ENCODE data around the gene RNF32. TPM values are rescaled to one million over a fixed set of nuclear protein-coding genes. Genes with fewer than 3 reads are reported as not detected.

RNF32 gene
- total and polyA plus RNA-seq, 4 donors, result 1.5 to 3.9 (median 3.1) TPM

- TF ChIP-seq CTCF (IDR thresholded peaks at IDR 0.05; ENCODE audit: control extremely low read depth, extremely low read depth), result no peak
- H3K4me3 ChIP-seq, result no peak overlapping the region
- no peak overlapping the region for H3K9ac ChIP-seq (ENCODE audit: insufficient read depth in 1 of 2, low read length in 2 of 2)
- DNase-seq (no peak), ATAC-seq (ENCODE audit: insufficient read depth, low FRiP score) (no peak)
- peaks cover 0 to 11% (median 0%) of the 10 kb centered on the region in 5 donors for H3K4me1 ChIP-seq (ENCODE audit: control insufficient read depth in 5 of 5, insufficient read depth in 5 of 5, low read length in 5 of 5)
- no peaks in the 10 kb centered on the region for H3K27me3 ChIP-seq (ENCODE audit: control insufficient read depth in 3 of 3, insufficient read depth in 3 of 3, low read length in 2 of 3)
- 94 to 97% methylated on average over 13 of the region's 13 CpGs for WGBS, 2 donors
- no peak overlapping the region for H3K27ac ChIP-seq (ENCODE audit: low read depth in 1 of 2, low read length in 1 of 2)
- no peaks in the 10 kb centered on the region for H3K9me3 ChIP-seq (ENCODE audit: control insufficient read depth in 4 of 4, insufficient read depth in 3 of 4, low read length in 3 of 4)
- peaks cover 0 to 6% (median 0%) of the 10 kb centered on the region in 4 donors for H3K36me3 ChIP-seq (ENCODE audit: control insufficient read depth in 4 of 4, insufficient read depth in 4 of 4, low read length in 4 of 4)
These were observed 27.7 kb downstream of the RNF32 start for GRCh38 chr7:156668130-156668741.

GRCh38 chr7:156669035-156669828, 28.7 kb downstream of the RNF32 start:
- no peak for ATAC-seq (ENCODE audit: insufficient read depth, low FRiP score)
- 95 to 97% methylated on average over 19 of the region's 19 CpGs for WGBS, 2 donors
- no peak for TF ChIP-seq CTCF (IDR thresholded peaks at IDR 0.05; ENCODE audit: control extremely low read depth, extremely low read depth)
- Histone ChIP-seq H3K9me3 (ENCODE audit: control insufficient read depth in 4 of 4, insufficient read depth in 3 of 4, low read length in 3 of 4) (no peaks in the 10 kb centered on the region), H3K9ac (ENCODE audit: insufficient read depth in 1 of 2, low read length in 2 of 2) (no peak overlapping the region), H3K4me1 (ENCODE audit: control insufficient read depth in 5 of 5, insufficient read depth in 5 of 5, low read length in 5 of 5) (peaks cover 0 to 8% (median 0%) of the 10 kb centered on the region in 5 donors), H3K27me3 (ENCODE audit: control insufficient read depth in 3 of 3, insufficient read depth in 3 of 3, low read length in 2 of 3) (no peaks in the 10 kb centered on the region), H3K36me3 (ENCODE audit: control insufficient read depth in 4 of 4, insufficient read depth in 4 of 4, low read length in 4 of 4) (peaks cover 0 to 8% (median 0%) of the 10 kb centered on the region in 4 donors), H3K27ac (ENCODE audit: low read depth in 1 of 2, low read length in 1 of 2) (no peak overlapping the region), H3K4me3 (no peak overlapping the region)
- DNase-seq, result no peak

- no peak for ATAC-seq (ENCODE audit: insufficient read depth, low FRiP score)
- 95 to 96% methylated on average over 6 of the region's 6 CpGs for WGBS, 2 donors
- H3K9ac ChIP-seq (ENCODE audit: insufficient read depth in 1 of 2, low read length in 2 of 2), result no peak overlapping the region
- H3K9me3 ChIP-seq (ENCODE audit: control insufficient read depth in 4 of 4, insufficient read depth in 3 of 4, low read length in 3 of 4), result no peaks in the 10 kb centered on the region
- H3K27me3 ChIP-seq (ENCODE audit: control insufficient read depth in 3 of 3, insufficient read depth in 3 of 3, low read length in 2 of 3), result no peaks in the 10 kb centered on the region
- H3K4me3 ChIP-seq, result no peak overlapping the region
- H3K36me3 ChIP-seq (ENCODE audit: control insufficient read depth in 4 of 4, insufficient read depth in 4 of 4, low read length in 4 of 4), result peaks cover 9 to 25% (median 13%) of the 10 kb centered on the region in 4 donors
- DNase-seq, result no peak
- peaks cover 0 to 5% (median 0%) of the 10 kb centered on the region in 5 donors for H3K4me1 ChIP-seq (ENCODE audit: control insufficient read depth in 5 of 5, insufficient read depth in 5 of 5, low read length in 5 of 5)
- no peak for TF ChIP-seq CTCF (IDR thresholded peaks at IDR 0.05; ENCODE audit: control extremely low read depth, extremely low read depth)
- H3K27ac ChIP-seq (ENCODE audit: low read depth in 1 of 2, low read length in 1 of 2), result no peak overlapping the region
These were observed 32.9 kb downstream of the RNF32 start for GRCh38 chr7:156673454-156673853.
